H9 (cell line): Measurements from ENCODE around the gene ORM2. TPM values are rescaled to one million over a fixed set of nuclear protein-coding genes. Genes with fewer than 3 reads are reported as not detected.

Experiments
- DNase-seq: peaks from one replicate; pipeline ENCODE4 v3.0.0-alpha.2; 2017
- H2AFZ ChIP-seq: one replicate; pipeline ENCODE4 v1.6.1; 2013; ENCODE audit warnings: mild to moderate bottlenecking, low read length, control low read depth, moderate library complexity
- H2AK5ac ChIP-seq: 2 replicates; pipeline ENCODE4 v1.6.1; 2013; ENCODE audit warnings: low read length, control low read depth, mixed read lengths; ENCODE audit not compliant: insufficient read length
- H2BK120ac ChIP-seq: one replicate; pipeline ENCODE4 v1.6.1; 2013; ENCODE audit warnings: low read depth, mild to moderate bottlenecking, low read length, control low read depth, inconsistent platforms; ENCODE audit not compliant: poor library complexity, severe bottlenecking
- H2BK12ac ChIP-seq: 2 replicates; pipeline ENCODE4 v1.6.1; 2013; ENCODE audit warnings: low read length, control low read depth, mixed read lengths, low read depth; ENCODE audit not compliant: insufficient read length
- H2BK15ac ChIP-seq: 2 replicates; pipeline ENCODE4 v1.6.1; 2013; ENCODE audit warnings: low read depth, low read length, control low read depth
- H2BK20ac ChIP-seq: one replicate; pipeline ENCODE4 v1.6.1; 2013; ENCODE audit warnings: low read depth, mild to moderate bottlenecking, low read length, control low read depth, inconsistent platforms; ENCODE audit not compliant: poor library complexity, severe bottlenecking
- H2BK5ac ChIP-seq: 2 replicates; pipeline ENCODE4 v1.6.1; 2013; ENCODE audit warnings: low read length, control low read depth, mixed read lengths; ENCODE audit not compliant: insufficient read length
- H3K14ac ChIP-seq: 2 replicates; pipeline ENCODE4 v1.6.1; 2013; ENCODE audit warnings: low read length, control low read depth; ENCODE audit not compliant: insufficient read depth
- H3K18ac ChIP-seq: 2 replicates; pipeline ENCODE4 v1.6.1; 2013; ENCODE audit warnings: low read depth, mild to moderate bottlenecking, mixed read lengths, low read length, control low read depth; ENCODE audit not compliant: insufficient read length
- H3K23ac ChIP-seq: 2 replicates; pipeline ENCODE4 v1.6.1; 2013; ENCODE audit warnings: low read length, control low read depth, mixed read lengths, low read depth; ENCODE audit not compliant: insufficient read length
- H3K23me2 ChIP-seq: 2 replicates; pipeline ENCODE4 v1.6.1; 2013; ENCODE audit warnings: low read depth, mild to moderate bottlenecking, mixed read lengths, low read length, control low read depth; ENCODE audit not compliant: insufficient read length, poor library complexity, severe bottlenecking
- H3K27ac ChIP-seq: 2 replicates; pipeline ENCODE4 v1.5.1; 2013; ENCODE audit warnings: low read length, control low read depth, mixed read lengths, low read depth; ENCODE audit not compliant: insufficient read length
- H3K27me3 ChIP-seq: 2 replicates; pipeline ENCODE4 v1.6.1; 2013; ENCODE audit warnings: low read length, control low read depth, inconsistent platforms; ENCODE audit not compliant: insufficient read depth
- H3K4ac ChIP-seq: 2 replicates; pipeline ENCODE4 v1.6.1; 2013; ENCODE audit warnings: low read depth, mild to moderate bottlenecking, control low read depth, inconsistent platforms, low read length, moderate library complexity
- H3K4me1 ChIP-seq: 2 replicates; pipeline ENCODE4 v1.6.1; 2013; ENCODE audit warnings: low read length, control low read depth, inconsistent platforms; ENCODE audit not compliant: insufficient read depth
- H3K4me2 ChIP-seq: 2 replicates; pipeline ENCODE4 v1.6.1; 2013; ENCODE audit warnings: low read length, control low read depth, mixed read lengths; ENCODE audit not compliant: insufficient read length, insufficient read depth
- H3K56ac ChIP-seq: 2 replicates; pipeline ENCODE4 v1.6.1; 2013; ENCODE audit warnings: low read depth, mild to moderate bottlenecking, mixed read lengths, low read length, control low read depth; ENCODE audit not compliant: insufficient read length
- H3K79me1 ChIP-seq: 2 replicates; pipeline ENCODE4 v1.6.1; 2013; ENCODE audit warnings: low read depth, mild to moderate bottlenecking, moderate library complexity, low read length, control low read depth, inconsistent platforms; ENCODE audit not compliant: insufficient read depth, poor library complexity, severe bottlenecking
- H3K79me2 ChIP-seq: 2 replicates; pipeline ENCODE4 v1.6.1; 2013; ENCODE audit warnings: low read length, control low read depth, inconsistent platforms; ENCODE audit not compliant: insufficient read depth
- H3K9ac ChIP-seq: 2 replicates; pipeline ENCODE4 v1.6.1; 2013; ENCODE audit warnings: low read length, control low read depth, mixed read lengths; ENCODE audit not compliant: insufficient read length; ENCODE audit errors: extremely low read depth
- H3K9me3 ChIP-seq: one replicate; pipeline ENCODE4 v1.6.1; 2013; ENCODE audit warnings: low read depth, low read length, inconsistent platforms; ENCODE audit not compliant: control insufficient read depth
- H3T11ph ChIP-seq: one replicate; pipeline ENCODE4 v1.6.1; 2013; ENCODE audit warnings: mild to moderate bottlenecking, low read length, control low read depth, inconsistent platforms
- H4K20me1 ChIP-seq: one replicate; pipeline ENCODE4 v1.6.1; 2013; ENCODE audit not compliant: control insufficient read depth, insufficient read length, insufficient read depth
- H4K5ac ChIP-seq: 2 replicates; pipeline ENCODE4 v1.6.1; 2013; ENCODE audit warnings: low read depth, mild to moderate bottlenecking, mixed read lengths, low read length, control low read depth; ENCODE audit not compliant: insufficient read length
- H4K8ac ChIP-seq: replicated peaks from 2 replicates; pipeline ENCODE4 v1.6.1; 2013; ENCODE audit warnings: low read length, control low read depth, mixed read lengths, low read depth; ENCODE audit not compliant: insufficient read length
- H4K91ac ChIP-seq: 2 replicates; pipeline ENCODE4 v1.6.1; 2013; ENCODE audit warnings: low read depth, mild to moderate bottlenecking, moderate library complexity, mixed read lengths, low read length, control low read depth; ENCODE audit not compliant: insufficient read length
- H3K27ac Mint-ChIP-seq, 3 experiments: 2 replicates in 2 of 3; 3 replicates in 1 of 3; pipeline ENCODE4 v1.8.0; 2020 to 2021; ENCODE audit warnings: mixed read lengths in 3 of 3, mild to moderate bottlenecking in 1 of 3, moderate library complexity in 1 of 3
- H3K27me3 Mint-ChIP-seq: 2 replicates; pipeline ENCODE4 v1.8.0; 2021; ENCODE audit warnings: low read depth, mild to moderate bottlenecking, moderate library complexity, mixed read lengths
- H3K36me3 Mint-ChIP-seq, 3 experiments: 2 replicates in 2 of 3; 3 replicates in 1 of 3; pipeline ENCODE4 v1.8.0; 2020 to 2021; ENCODE audit warnings: low read depth in 3 of 3, mixed read lengths in 3 of 3; ENCODE audit not compliant: insufficient read depth in 1 of 3
- H3K4me1 Mint-ChIP-seq, 2 experiments: 2 replicates each; pipeline ENCODE4 v1.8.0; 2020; ENCODE audit warnings: mixed read lengths in 2 of 2
- H3K4me3 Mint-ChIP-seq, 2 experiments: 2 replicates in 1 of 2; 3 replicates in 1 of 2; pipeline ENCODE4 v1.8.0; 2020 to 2021; ENCODE audit warnings: mild to moderate bottlenecking in 2 of 2, mixed read lengths in 2 of 2, moderate library complexity in 1 of 2
- H3K9me3 Mint-ChIP-seq, 2 experiments: 2 replicates in 1 of 2; 3 replicates in 1 of 2; pipeline ENCODE4 v1.8.0; 2020; ENCODE audit warnings: mild to moderate bottlenecking in 2 of 2, mixed read lengths in 2 of 2, moderate library complexity in 1 of 2
- WGBS: extraction: QIAGEN DNeasy Blood & Tissue Kit; methylation state at CpG from one replicate; pipeline ENCODE4 v1.1.7; 2013; ENCODE audit warnings: missing lambda C conversion rate, low lambda C conversion rate, mixed read lengths; ENCODE audit not compliant: insufficient read length; ENCODE audit errors: extremely low coverage; 5-methylcytosine and 5-hydroxymethylcytosine counted together
- total RNA-seq: library from RNA; stranded (reverse); gene quantifications from 2 replicates; pipeline ENCODE4 v1.2.1, GENCODE V29; 2021
- TF ChIP-seq, protein P1 (sequence below): fragments of 200-600 bp; sonication (generic); conservative IDR thresholded peaks from 3 replicates; pipeline ENCODE4 v1.8.0; 2021; ENCODE audit warnings: antibody characterized with exemption, mild to moderate bottlenecking

ORM2 gene
- total RNA-seq, 1 experiment from 2014 or later = 1.2 TPM

DNA sequence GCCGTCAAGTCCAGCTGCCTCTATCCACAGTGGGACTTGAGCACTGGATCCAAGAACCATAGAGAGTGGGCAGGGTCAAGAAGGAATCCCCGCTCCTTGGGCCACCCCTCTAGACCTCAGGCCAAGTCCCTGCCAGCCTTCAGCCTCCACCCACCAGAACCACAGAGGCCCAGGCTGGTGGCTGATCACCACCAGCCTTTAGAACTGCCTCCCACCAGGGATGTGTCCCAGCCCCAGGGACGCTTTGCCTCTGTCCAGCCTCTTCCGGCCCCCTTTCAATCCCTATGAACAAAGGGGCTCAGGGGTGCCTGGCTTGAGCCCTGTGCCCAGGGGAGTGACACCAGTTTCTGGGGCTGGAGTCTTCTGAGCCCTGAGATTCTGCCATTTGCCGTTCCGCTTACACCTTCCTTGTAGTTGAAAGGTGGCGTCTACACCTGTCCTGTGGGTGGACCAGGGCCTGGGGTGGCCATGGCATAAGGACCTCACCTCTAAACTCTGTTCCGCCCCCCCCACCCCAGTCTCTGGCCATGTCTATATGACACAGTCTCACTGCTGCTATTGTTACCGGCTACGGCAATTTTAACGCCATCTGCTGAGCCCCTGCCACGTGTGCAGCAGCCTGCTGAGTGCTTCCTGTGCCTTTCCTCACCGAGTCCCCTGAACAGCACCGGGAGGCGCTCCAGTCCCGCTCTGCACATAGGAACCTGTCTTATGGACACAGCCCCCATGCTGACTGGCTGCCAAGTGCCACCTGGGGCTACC lies 42.5 kb upstream of the ORM2 start:
- Histone ChIP-seq H2BK20ac (no peak overlapping the region), H2AFZ (no peak overlapping the region), H3K23me2 (no peaks in the 10 kb centered on the region), H3T11ph (no peak overlapping the region), H3K9ac (no peak overlapping the region), H3K9me3 (no peaks in the 10 kb centered on the region), H4K91ac (no peak overlapping the region), H4K5ac (no peak overlapping the region), H3K27ac (no peak overlapping the region), H2BK120ac (no peak overlapping the region), H3K4me2 (no peak overlapping the region), H4K8ac (no peak overlapping the region), H4K20me1 (no peaks in the 10 kb centered on the region), H3K4me1 (0 out of 2 replicates have a peak, but pooled peaks cover 3% of the 10 kb centered on the region), H3K4ac (no peak overlapping the region), H3K79me1 (no peaks in the 10 kb centered on the region), H3K14ac (no peak overlapping the region), H2BK15ac (no peak overlapping the region), H3K18ac (no peak overlapping the region), H3K56ac (no peak overlapping the region), H2AK5ac (no peak overlapping the region), H2BK5ac (no peak overlapping the region), H3K79me2 (no peaks in the 10 kb centered on the region), H3K23ac (no peak overlapping the region), H2BK12ac (no peak overlapping the region), H3K27me3 (no peaks in the 10 kb centered on the region)
- TF ChIP-seq, protein P1, sequence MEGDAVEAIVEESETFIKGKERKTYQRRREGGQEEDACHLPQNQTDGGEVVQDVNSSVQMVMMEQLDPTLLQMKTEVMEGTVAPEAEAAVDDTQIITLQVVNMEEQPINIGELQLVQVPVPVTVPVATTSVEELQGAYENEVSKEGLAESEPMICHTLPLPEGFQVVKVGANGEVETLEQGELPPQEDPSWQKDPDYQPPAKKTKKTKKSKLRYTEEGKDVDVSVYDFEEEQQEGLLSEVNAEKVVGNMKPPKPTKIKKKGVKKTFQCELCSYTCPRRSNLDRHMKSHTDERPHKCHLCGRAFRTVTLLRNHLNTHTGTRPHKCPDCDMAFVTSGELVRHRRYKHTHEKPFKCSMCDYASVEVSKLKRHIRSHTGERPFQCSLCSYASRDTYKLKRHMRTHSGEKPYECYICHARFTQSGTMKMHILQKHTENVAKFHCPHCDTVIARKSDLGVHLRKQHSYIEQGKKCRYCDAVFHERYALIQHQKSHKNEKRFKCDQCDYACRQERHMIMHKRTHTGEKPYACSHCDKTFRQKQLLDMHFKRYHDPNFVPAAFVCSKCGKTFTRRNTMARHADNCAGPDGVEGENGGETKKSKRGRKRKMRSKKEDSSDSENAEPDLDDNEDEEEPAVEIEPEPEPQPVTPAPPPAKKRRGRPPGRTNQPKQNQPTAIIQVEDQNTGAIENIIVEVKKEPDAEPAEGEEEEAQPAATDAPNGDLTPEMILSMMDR = no peak
- WGBS = no CpG with 5 or more reads among the region's 16 CpGs
- Mint-ChIP-seq H3K27me3 (no peaks in the 10 kb centered on the region), H3K9me3 (no peaks in the 10 kb centered on the region; a peak in 1 of 5 replicates), H3K27ac (peak overlapping the region in 1 of 3 experiments; percentile 39; a peak in 1 of 7 replicates), H3K4me3 (no peak overlapping the region), H3K36me3 (peaks cover 0 to 7% (median 4%) of the 10 kb centered on the region in 3 experiments; a peak in 5 of 7 replicates), H3K4me1 (peaks cover 14 to 29% of the 10 kb centered on the region in 2 experiments)
- DNase-seq = peak; percentile 29
